NCI-H146 treated with DMSO at 0.1 percent for 48 hours (cell line): ENCODE results near the gene GPR135.

Experiments
- DNase-seq: peaks from one replicate; lab custom pipeline; 2025; ENCODE audit not compliant: unreplicated experiment; lab: John Stamatoyannopoulos, UW

The GPR135 gene

GRCh38 chr14:59465316-59466135 is at the start of gene GPR135:
TSS of gene GPR135 (minus strand) at chr14:59465380. CDS start at chr14:59465226, 154 bp downstream.
- DNase-seq, result no peak

- DNase-seq, result peak; percentile 27
Measured at GRCh38 chr14:59511916-59512575, 46.9 kb upstream of the GPR135 start.

- no peak for DNase-seq
Measured at GRCh38 chr14:59510966-59511365, 45.8 kb upstream of the GPR135 start.

GRCh38 chr14:59510001-59510400 is 44.8 kb upstream of the GPR135 start:
- DNase-seq, result no peak

GRCh38 chr14:59509101-59509500 is 43.9 kb upstream of the GPR135 start:
- DNase-seq, result no peak

- no peak for DNase-seq
Measured at GRCh38 chr14:59507752-59508103, 42.5 kb upstream of the GPR135 start.

- peak; percentile 69 for DNase-seq
Measured at GRCh38 chr14:59507063-59507751, 42.0 kb upstream of the GPR135 start.

GRCh38 chr14:59503256-59503655 is 38.1 kb upstream of the GPR135 start:
- no peak for DNase-seq

- no peak for DNase-seq
Measured at GRCh38 chr14:59500732-59501131, 35.6 kb upstream of the GPR135 start.

- no peak for DNase-seq
Measured at GRCh38 chr14:59492384-59492783, 27.2 kb upstream of the GPR135 start.

GRCh38 chr14:59490756-59491155 is 25.6 kb upstream of the GPR135 start:
- no peak for DNase-seq

GRCh38 chr14:59484639-59485175 is 19.5 kb upstream of the GPR135 start:
- DNase-seq, result no peak

- peak; percentile 66 for DNase-seq
Measured at GRCh38 chr14:59483819-59484638, 18.8 kb upstream of the GPR135 start, which contains the start of the genes JKAMP and L3HYPDH. TSS of gene JKAMP (plus strand) at chr14:59484517. CDS start at chr14:59484590, 73 bp downstream. TSS of gene L3HYPDH (minus strand) at chr14:59484408. CDS start at chr14:59484316, 92 bp downstream.

- no peak for DNase-seq
Measured at GRCh38 chr14:59483363-59483762, 18.2 kb upstream of the GPR135 start.

GRCh38 chr14:59482541-59483331 is 17.6 kb upstream of the GPR135 start:
- DNase-seq, result no peak

- DNase-seq, result no peak
Measured at GRCh38 chr14:59481871-59482540, 16.8 kb upstream of the GPR135 start.

- no peak for DNase-seq
Measured at GRCh38 chr14:59481407-59481806, 16.2 kb upstream of the GPR135 start.

GRCh38 chr14:59480166-59480565 is 15.0 kb upstream of the GPR135 start:
- no peak for DNase-seq

- DNase-seq, result no peak
Measured at GRCh38 chr14:59478540-59478939, 13.4 kb upstream of the GPR135 start.
